Measurements from ENCODE around the gene CRIP2. TPM values are rescaled to one million over a fixed set of nuclear protein-coding genes. Genes with fewer than 3 reads are reported as not detected.

CRIP2 gene
- total RNA-seq, 1 experiment from 2014 or later = 1.5 TPM

DNA sequence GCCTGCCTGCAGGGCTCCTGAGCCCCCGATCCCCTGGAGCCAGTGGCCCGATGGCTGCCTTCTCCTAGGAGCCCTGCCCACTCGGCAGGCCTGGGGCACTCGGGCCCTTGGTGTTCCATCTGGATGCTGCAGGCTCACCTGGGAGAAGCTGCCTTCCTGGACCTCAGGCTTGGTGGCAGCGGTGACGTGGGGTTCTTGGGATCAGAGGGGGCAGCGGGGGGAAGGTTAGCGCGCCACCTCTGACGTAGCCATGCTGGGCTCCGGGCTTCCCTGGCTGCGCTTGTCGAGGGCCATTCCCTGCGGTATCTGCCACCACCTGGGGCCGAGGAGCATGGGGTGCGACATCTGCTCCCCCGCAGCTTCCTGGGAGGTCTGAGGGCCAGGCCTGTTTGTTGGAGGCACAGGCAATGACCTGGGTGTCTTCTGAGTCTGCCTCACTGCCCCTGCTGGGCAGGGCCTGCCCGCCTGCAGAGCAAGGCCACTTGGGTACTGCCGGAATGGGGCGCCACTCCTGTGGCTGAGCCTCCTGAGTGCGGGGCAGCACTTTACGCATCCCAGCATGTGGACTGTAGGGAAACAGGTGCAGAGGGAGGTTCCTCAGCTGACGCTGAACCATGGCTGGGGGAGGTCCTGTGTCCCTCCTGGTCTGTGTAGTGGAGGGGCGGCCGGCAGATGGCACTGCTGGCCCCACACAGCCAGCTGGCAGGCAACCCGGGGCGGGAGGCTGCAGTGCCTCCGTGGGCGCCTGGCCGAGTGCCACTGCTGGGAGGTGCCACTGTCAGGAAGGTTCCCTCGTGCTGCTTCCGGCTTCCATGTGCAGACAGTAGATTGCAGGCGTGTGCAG lies 34.7 kb upstream of the CRIP2 start:
- H3K27me3 ChIP-seq (replicated peaks; ENCODE audit: control insufficient read depth, insufficient read depth, low read length) = no peaks in the 10 kb centered on the region
- Mint-ChIP-seq H3K4me1 (ENCODE audit: low read depth, unreplicated experiment) (no peaks in the 10 kb centered on the region), H3K36me3 (ENCODE audit: insufficient read depth, unreplicated experiment) (peaks cover 20% of the 10 kb centered on the region), H3K27me3 (ENCODE audit: insufficient read depth, unreplicated experiment) (no peaks in the 10 kb centered on the region), H3K27ac (ENCODE audit: unreplicated experiment) (no peak overlapping the region), H3K9me3 (ENCODE audit: unreplicated experiment) (no peaks in the 10 kb centered on the region), H3K4me3 (ENCODE audit: unreplicated experiment) (no peak overlapping the region)
- ChIA-PET CTCF (no interaction called here), POLR2A (no interaction called here)
- DNase-seq = no peak
- intact Hi-C loops (cut with micrococcal nuclease; ENCODE audit: unreplicated experiment) = no loop called here
- H3K4me1 ChIP-seq = no peaks in the 10 kb centered on the region
- no peaks in the 10 kb centered on the region for H3K9me3 ChIP-seq
- TF ChIP-seq, protein P1, sequence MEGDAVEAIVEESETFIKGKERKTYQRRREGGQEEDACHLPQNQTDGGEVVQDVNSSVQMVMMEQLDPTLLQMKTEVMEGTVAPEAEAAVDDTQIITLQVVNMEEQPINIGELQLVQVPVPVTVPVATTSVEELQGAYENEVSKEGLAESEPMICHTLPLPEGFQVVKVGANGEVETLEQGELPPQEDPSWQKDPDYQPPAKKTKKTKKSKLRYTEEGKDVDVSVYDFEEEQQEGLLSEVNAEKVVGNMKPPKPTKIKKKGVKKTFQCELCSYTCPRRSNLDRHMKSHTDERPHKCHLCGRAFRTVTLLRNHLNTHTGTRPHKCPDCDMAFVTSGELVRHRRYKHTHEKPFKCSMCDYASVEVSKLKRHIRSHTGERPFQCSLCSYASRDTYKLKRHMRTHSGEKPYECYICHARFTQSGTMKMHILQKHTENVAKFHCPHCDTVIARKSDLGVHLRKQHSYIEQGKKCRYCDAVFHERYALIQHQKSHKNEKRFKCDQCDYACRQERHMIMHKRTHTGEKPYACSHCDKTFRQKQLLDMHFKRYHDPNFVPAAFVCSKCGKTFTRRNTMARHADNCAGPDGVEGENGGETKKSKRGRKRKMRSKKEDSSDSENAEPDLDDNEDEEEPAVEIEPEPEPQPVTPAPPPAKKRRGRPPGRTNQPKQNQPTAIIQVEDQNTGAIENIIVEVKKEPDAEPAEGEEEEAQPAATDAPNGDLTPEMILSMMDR (IDR thresholded peaks at IDR 0.05; ENCODE audit: insufficient read depth in 1 of 2, low read depth in 1 of 2, low read length in 1 of 2, severe bottlenecking in 1 of 2, unreplicated experiment in 1 of 2) = no peak
- no peak overlapping the region for H3K4me3 ChIP-seq (ENCODE audit: low read depth, low read length)
- no peaks in the 10 kb centered on the region; the same call in 1 of the 2 replicates for H3K36me3 ChIP-seq (ENCODE audit: control insufficient read depth, insufficient read depth, low read length)
- no TSS peak for BruUV-seq (replicated peaks)

DNA sequence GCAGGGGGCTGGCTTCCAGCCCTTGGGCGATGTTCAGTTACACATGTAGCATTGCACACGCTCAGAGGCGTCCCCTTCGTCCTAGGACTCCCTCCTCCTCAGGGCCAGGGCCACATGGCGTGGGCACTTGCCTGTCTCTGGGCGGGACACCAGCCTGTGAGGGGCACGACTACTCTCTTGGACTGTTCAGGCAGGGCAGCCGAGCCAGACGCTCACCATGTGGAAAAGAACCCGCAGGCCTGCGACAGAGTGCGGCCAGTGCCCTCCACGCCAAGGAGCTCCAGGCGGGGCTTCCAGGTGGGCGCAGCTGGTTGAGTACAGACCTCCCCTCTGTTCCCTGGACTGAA lies 34.1 kb upstream of the CRIP2 start:
- ChIA-PET POLR2A (no interaction called here), CTCF (no interaction called here)
- H3K9me3 ChIP-seq = no peaks in the 10 kb centered on the region
- Mint-ChIP-seq H3K4me1 (ENCODE audit: low read depth, unreplicated experiment) (no peaks in the 10 kb centered on the region), H3K4me3 (ENCODE audit: unreplicated experiment) (no peak overlapping the region), H3K27ac (ENCODE audit: unreplicated experiment) (no peak overlapping the region), H3K9me3 (ENCODE audit: unreplicated experiment) (no peaks in the 10 kb centered on the region), H3K27me3 (ENCODE audit: insufficient read depth, unreplicated experiment) (no peaks in the 10 kb centered on the region), H3K36me3 (ENCODE audit: insufficient read depth, unreplicated experiment) (peaks cover 20% of the 10 kb centered on the region)
- no peak for DNase-seq
- no TSS peak for BruUV-seq (replicated peaks)
- H3K4me3 ChIP-seq (ENCODE audit: low read depth, low read length) = no peak overlapping the region
- TF ChIP-seq, protein P1 (IDR thresholded peaks at IDR 0.05; ENCODE audit: insufficient read depth in 1 of 2, low read depth in 1 of 2, low read length in 1 of 2, severe bottlenecking in 1 of 2, unreplicated experiment in 1 of 2) = no peak
- intact Hi-C loops (cut with micrococcal nuclease; ENCODE audit: unreplicated experiment) = no loop called here
- no peaks in the 10 kb centered on the region for H3K27me3 ChIP-seq (replicated peaks; ENCODE audit: control insufficient read depth, insufficient read depth, low read length)
- H3K36me3 ChIP-seq (ENCODE audit: control insufficient read depth, insufficient read depth, low read length) = no peaks in the 10 kb centered on the region
- H3K4me1 ChIP-seq = no peaks in the 10 kb centered on the region

DNA sequence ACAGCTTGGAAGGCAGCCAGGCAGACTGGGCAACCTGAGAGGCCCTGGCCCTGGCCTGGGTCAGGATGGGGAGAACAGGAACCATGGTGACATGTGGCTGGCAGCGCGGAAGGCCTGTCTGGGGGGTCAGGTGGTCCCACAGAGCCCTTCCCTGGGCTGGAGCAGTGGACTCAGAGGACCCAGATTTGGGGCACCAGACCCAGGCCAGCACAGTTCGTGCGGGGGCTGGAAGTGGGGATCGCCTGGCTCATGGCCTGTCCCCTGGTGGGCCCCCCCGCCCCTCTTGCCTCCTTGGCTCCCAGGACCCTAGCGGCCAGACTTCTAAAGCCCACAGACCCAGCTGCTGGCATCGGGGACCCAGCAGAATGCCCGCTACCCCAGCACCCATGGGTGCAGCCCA lies 33.6 kb upstream of the CRIP2 start:
- POLR2A ChIA-PET = no interaction called here
- no peak for DNase-seq
- TF ChIP-seq, protein P1 (IDR thresholded peaks at IDR 0.05; ENCODE audit: insufficient read depth in 1 of 2, low read depth in 1 of 2, low read length in 1 of 2, severe bottlenecking in 1 of 2, unreplicated experiment in 1 of 2) = no peak
- Histone ChIP-seq H3K27me3 (replicated peaks; ENCODE audit: control insufficient read depth, insufficient read depth, low read length) (no peaks in the 10 kb centered on the region), H3K36me3 (ENCODE audit: control insufficient read depth, insufficient read depth, low read length) (no peaks in the 10 kb centered on the region), H3K9me3 (no peaks in the 10 kb centered on the region), H3K4me1 (no peaks in the 10 kb centered on the region), H3K4me3 (ENCODE audit: low read depth, low read length) (no peak overlapping the region)
- H3K27ac Mint-ChIP-seq (ENCODE audit: unreplicated experiment) = no peak overlapping the region
- no peaks in the 10 kb centered on the region for H3K9me3 Mint-ChIP-seq (ENCODE audit: unreplicated experiment)
- no peaks in the 10 kb centered on the region for H3K4me1 Mint-ChIP-seq (ENCODE audit: low read depth, unreplicated experiment)
- no TSS peak for BruUV-seq (replicated peaks)
- intact Hi-C loops (cut with micrococcal nuclease; ENCODE audit: unreplicated experiment) = no loop called here
- no peak overlapping the region for H3K4me3 Mint-ChIP-seq (ENCODE audit: unreplicated experiment)
- CTCF ChIA-PET = interaction anchor here (0.7 kb wide), 1 partner anchor 33 kb away, joined by 3 read pairs; no protein-coding TSS in a partner anchor
- peaks cover 20% of the 10 kb centered on the region for H3K36me3 Mint-ChIP-seq (ENCODE audit: insufficient read depth, unreplicated experiment)
- H3K27me3 Mint-ChIP-seq (ENCODE audit: insufficient read depth, unreplicated experiment) = no peaks in the 10 kb centered on the region
